Activated CD4-positive, alpha-beta T cell treated with anti-CD3 and anti-CD28 coated beads, Interleukin-2, amount 50 U/mL, for 24 hours (primary cell): ENCODE results near the gene COL25A1.
"Not testable (repeated sequence)": the region's sequence is repeated elsewhere in the genome, so short reads cannot be mapped to it uniquely, and the experiment has no call there.

Experiments
- DNase-seq, 2 donors: peaks; one replicate each; pipeline ENCODE4 v3.0.0-alpha.2; 2020; ENCODE audit warnings: low read depth in 1 of 2, low spot score in 1 of 2

The COL25A1 gene

GRCh38 chr4:109174224-109174953, 128.1 kb downstream of the COL25A1 start:
- DNase-seq: no peak

GRCh38 chr4:109172301-109172700, 130.2 kb downstream of the COL25A1 start:
- no peak for DNase-seq

- no peak for DNase-seq
These were observed 131.4 kb downstream of the COL25A1 start for GRCh38 chr4:109171070-109171469.

- DNase-seq: no peak
These were observed 133.3 kb downstream of the COL25A1 start for GRCh38 chr4:109169170-109169569.

- DNase-seq: no peak
These were observed 135.9 kb downstream of the COL25A1 start for GRCh38 chr4:109166586-109166985.

GRCh38 chr4:109166126-109166525, 136.3 kb downstream of the COL25A1 start:
- no peak for DNase-seq

- no peak for DNase-seq
These were observed 138.4 kb downstream of the COL25A1 start for GRCh38 chr4:109164011-109164410.

- DNase-seq: no peak
These were observed 139.0 kb downstream of the COL25A1 start for GRCh38 chr4:109163493-109163892.

- DNase-seq: no peak
These were observed 139.7 kb downstream of the COL25A1 start for GRCh38 chr4:109162759-109163158.

- DNase-seq: no peak
These were observed 142.0 kb downstream of the COL25A1 start for GRCh38 chr4:109160494-109160893.

GRCh38 chr4:109157696-109158095, 144.8 kb downstream of the COL25A1 start:
- DNase-seq: no peak

GRCh38 chr4:109157205-109157604, 145.3 kb downstream of the COL25A1 start:
- no peak for DNase-seq

GRCh38 chr4:109156356-109156755, 146.1 kb downstream of the COL25A1 start:
- no peak for DNase-seq

- no peak for DNase-seq
These were observed 146.7 kb downstream of the COL25A1 start for GRCh38 chr4:109155682-109156283.

- no peak for DNase-seq
These were observed 147.4 kb downstream of the COL25A1 start for GRCh38 chr4:109155084-109155483.

- no peak for DNase-seq
These were observed 148.0 kb downstream of the COL25A1 start for GRCh38 chr4:109154424-109154823.

- no peak for DNase-seq
These were observed 152.6 kb downstream of the COL25A1 start for GRCh38 chr4:109149836-109150235.

- no peak for DNase-seq
These were observed 153.8 kb downstream of the COL25A1 start for GRCh38 chr4:109148577-109149075.

GRCh38 chr4:109147135-109147534, 155.3 kb downstream of the COL25A1 start:
- no peak for DNase-seq

- no peak for DNase-seq
These were observed 156.0 kb downstream of the COL25A1 start for GRCh38 chr4:109146499-109146898.

- DNase-seq: not testable (repeated sequence)
These were observed 164.3 kb downstream of the COL25A1 start for GRCh38 chr4:109138125-109138524.

- no peak for DNase-seq
These were observed 167.5 kb downstream of the COL25A1 start for GRCh38 chr4:109134921-109135320.

GRCh38 chr4:109134268-109134667, 168.2 kb downstream of the COL25A1 start:
- DNase-seq: no peak
